ENCODE results near the gene IL17RE.

GRCh38 chr3:9938966-9939365 is 36.3 kb downstream of the IL17RE start:
- TF ChIP-seq, protein P1, sequence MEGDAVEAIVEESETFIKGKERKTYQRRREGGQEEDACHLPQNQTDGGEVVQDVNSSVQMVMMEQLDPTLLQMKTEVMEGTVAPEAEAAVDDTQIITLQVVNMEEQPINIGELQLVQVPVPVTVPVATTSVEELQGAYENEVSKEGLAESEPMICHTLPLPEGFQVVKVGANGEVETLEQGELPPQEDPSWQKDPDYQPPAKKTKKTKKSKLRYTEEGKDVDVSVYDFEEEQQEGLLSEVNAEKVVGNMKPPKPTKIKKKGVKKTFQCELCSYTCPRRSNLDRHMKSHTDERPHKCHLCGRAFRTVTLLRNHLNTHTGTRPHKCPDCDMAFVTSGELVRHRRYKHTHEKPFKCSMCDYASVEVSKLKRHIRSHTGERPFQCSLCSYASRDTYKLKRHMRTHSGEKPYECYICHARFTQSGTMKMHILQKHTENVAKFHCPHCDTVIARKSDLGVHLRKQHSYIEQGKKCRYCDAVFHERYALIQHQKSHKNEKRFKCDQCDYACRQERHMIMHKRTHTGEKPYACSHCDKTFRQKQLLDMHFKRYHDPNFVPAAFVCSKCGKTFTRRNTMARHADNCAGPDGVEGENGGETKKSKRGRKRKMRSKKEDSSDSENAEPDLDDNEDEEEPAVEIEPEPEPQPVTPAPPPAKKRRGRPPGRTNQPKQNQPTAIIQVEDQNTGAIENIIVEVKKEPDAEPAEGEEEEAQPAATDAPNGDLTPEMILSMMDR (optimal IDR thresholded peaks at IDR 0.05 in 1 of 3, IDR thresholded peaks at IDR 0.05 in 1 of 3, conservative IDR thresholded peaks at IDR 0.05 in 1 of 3; ENCODE audit: extremely low read depth in 1 of 3, insufficient read depth in 2 of 3, low read length in 3 of 3): no peak
- no peak for TF ChIP-seq EZH2 (IDR thresholded peaks at IDR 0.05; ENCODE audit: low read length)

All from keratinocyte (primary cell).